H9 (cell line): ENCODE data around the gene PALD1. TPM values are rescaled to one million over a fixed set of nuclear protein-coding genes. Genes with fewer than 3 reads are reported as not detected.

Source experiments
- DNase-seq: peaks from one replicate; pipeline ENCODE4 v3.0.0-alpha.2; 2017
- H2AFZ ChIP-seq: one replicate; pipeline ENCODE4 v1.6.1; 2013; ENCODE audit warnings: mild to moderate bottlenecking, low read length, control low read depth, moderate library complexity
- H2AK5ac ChIP-seq: 2 replicates; pipeline ENCODE4 v1.6.1; 2013; ENCODE audit warnings: low read length, control low read depth, mixed read lengths; ENCODE audit not compliant: insufficient read length
- H2BK120ac ChIP-seq: one replicate; pipeline ENCODE4 v1.6.1; 2013; ENCODE audit warnings: low read depth, mild to moderate bottlenecking, low read length, control low read depth, inconsistent platforms; ENCODE audit not compliant: poor library complexity, severe bottlenecking
- H2BK12ac ChIP-seq: 2 replicates; pipeline ENCODE4 v1.6.1; 2013; ENCODE audit warnings: low read length, control low read depth, mixed read lengths, low read depth; ENCODE audit not compliant: insufficient read length
- H2BK15ac ChIP-seq: 2 replicates; pipeline ENCODE4 v1.6.1; 2013; ENCODE audit warnings: low read depth, low read length, control low read depth
- H2BK20ac ChIP-seq: one replicate; pipeline ENCODE4 v1.6.1; 2013; ENCODE audit warnings: low read depth, mild to moderate bottlenecking, low read length, control low read depth, inconsistent platforms; ENCODE audit not compliant: poor library complexity, severe bottlenecking
- H2BK5ac ChIP-seq: 2 replicates; pipeline ENCODE4 v1.6.1; 2013; ENCODE audit warnings: low read length, control low read depth, mixed read lengths; ENCODE audit not compliant: insufficient read length
- H3K14ac ChIP-seq: 2 replicates; pipeline ENCODE4 v1.6.1; 2013; ENCODE audit warnings: low read length, control low read depth; ENCODE audit not compliant: insufficient read depth
- H3K18ac ChIP-seq: 2 replicates; pipeline ENCODE4 v1.6.1; 2013; ENCODE audit warnings: low read depth, mild to moderate bottlenecking, mixed read lengths, low read length, control low read depth; ENCODE audit not compliant: insufficient read length
- H3K23ac ChIP-seq: 2 replicates; pipeline ENCODE4 v1.6.1; 2013; ENCODE audit warnings: low read length, control low read depth, mixed read lengths, low read depth; ENCODE audit not compliant: insufficient read length
- H3K23me2 ChIP-seq: 2 replicates; pipeline ENCODE4 v1.6.1; 2013; ENCODE audit warnings: low read depth, mild to moderate bottlenecking, mixed read lengths, low read length, control low read depth; ENCODE audit not compliant: insufficient read length, poor library complexity, severe bottlenecking
- H3K27ac ChIP-seq: 2 replicates; pipeline ENCODE4 v1.5.1; 2013; ENCODE audit warnings: low read length, control low read depth, mixed read lengths, low read depth; ENCODE audit not compliant: insufficient read length
- H3K27me3 ChIP-seq: 2 replicates; pipeline ENCODE4 v1.6.1; 2013; ENCODE audit warnings: low read length, control low read depth, inconsistent platforms; ENCODE audit not compliant: insufficient read depth
- H3K4ac ChIP-seq: 2 replicates; pipeline ENCODE4 v1.6.1; 2013; ENCODE audit warnings: low read depth, mild to moderate bottlenecking, control low read depth, inconsistent platforms, low read length, moderate library complexity
- H3K4me1 ChIP-seq: 2 replicates; pipeline ENCODE4 v1.6.1; 2013; ENCODE audit warnings: low read length, control low read depth, inconsistent platforms; ENCODE audit not compliant: insufficient read depth
- H3K4me2 ChIP-seq: 2 replicates; pipeline ENCODE4 v1.6.1; 2013; ENCODE audit warnings: low read length, control low read depth, mixed read lengths; ENCODE audit not compliant: insufficient read length, insufficient read depth
- H3K56ac ChIP-seq: 2 replicates; pipeline ENCODE4 v1.6.1; 2013; ENCODE audit warnings: low read depth, mild to moderate bottlenecking, mixed read lengths, low read length, control low read depth; ENCODE audit not compliant: insufficient read length
- H3K79me1 ChIP-seq: 2 replicates; pipeline ENCODE4 v1.6.1; 2013; ENCODE audit warnings: low read depth, mild to moderate bottlenecking, moderate library complexity, low read length, control low read depth, inconsistent platforms; ENCODE audit not compliant: insufficient read depth, poor library complexity, severe bottlenecking
- H3K79me2 ChIP-seq: 2 replicates; pipeline ENCODE4 v1.6.1; 2013; ENCODE audit warnings: low read length, control low read depth, inconsistent platforms; ENCODE audit not compliant: insufficient read depth
- H3K9ac ChIP-seq: 2 replicates; pipeline ENCODE4 v1.6.1; 2013; ENCODE audit warnings: low read length, control low read depth, mixed read lengths; ENCODE audit not compliant: insufficient read length; ENCODE audit errors: extremely low read depth
- H3K9me3 ChIP-seq: one replicate; pipeline ENCODE4 v1.6.1; 2013; ENCODE audit warnings: low read depth, low read length, inconsistent platforms; ENCODE audit not compliant: control insufficient read depth
- H3T11ph ChIP-seq: one replicate; pipeline ENCODE4 v1.6.1; 2013; ENCODE audit warnings: mild to moderate bottlenecking, low read length, control low read depth, inconsistent platforms
- H4K20me1 ChIP-seq: one replicate; pipeline ENCODE4 v1.6.1; 2013; ENCODE audit not compliant: control insufficient read depth, insufficient read length, insufficient read depth
- H4K5ac ChIP-seq: 2 replicates; pipeline ENCODE4 v1.6.1; 2013; ENCODE audit warnings: low read depth, mild to moderate bottlenecking, mixed read lengths, low read length, control low read depth; ENCODE audit not compliant: insufficient read length
- H4K8ac ChIP-seq: replicated peaks from 2 replicates; pipeline ENCODE4 v1.6.1; 2013; ENCODE audit warnings: low read length, control low read depth, mixed read lengths, low read depth; ENCODE audit not compliant: insufficient read length
- H4K91ac ChIP-seq: 2 replicates; pipeline ENCODE4 v1.6.1; 2013; ENCODE audit warnings: low read depth, mild to moderate bottlenecking, moderate library complexity, mixed read lengths, low read length, control low read depth; ENCODE audit not compliant: insufficient read length
- H3K27ac Mint-ChIP-seq, 3 experiments: 2 replicates in 2 of 3; 3 replicates in 1 of 3; pipeline ENCODE4 v1.8.0; 2020 to 2021; ENCODE audit warnings: mixed read lengths in 3 of 3, mild to moderate bottlenecking in 1 of 3, moderate library complexity in 1 of 3
- H3K27me3 Mint-ChIP-seq: 2 replicates; pipeline ENCODE4 v1.8.0; 2021; ENCODE audit warnings: low read depth, mild to moderate bottlenecking, moderate library complexity, mixed read lengths
- H3K36me3 Mint-ChIP-seq, 3 experiments: 2 replicates in 2 of 3; 3 replicates in 1 of 3; pipeline ENCODE4 v1.8.0; 2020 to 2021; ENCODE audit warnings: low read depth in 3 of 3, mixed read lengths in 3 of 3; ENCODE audit not compliant: insufficient read depth in 1 of 3
- H3K4me1 Mint-ChIP-seq, 2 experiments: 2 replicates each; pipeline ENCODE4 v1.8.0; 2020; ENCODE audit warnings: mixed read lengths in 2 of 2
- H3K4me3 Mint-ChIP-seq, 2 experiments: 2 replicates in 1 of 2; 3 replicates in 1 of 2; pipeline ENCODE4 v1.8.0; 2020 to 2021; ENCODE audit warnings: mild to moderate bottlenecking in 2 of 2, mixed read lengths in 2 of 2, moderate library complexity in 1 of 2
- H3K9me3 Mint-ChIP-seq, 2 experiments: 2 replicates in 1 of 2; 3 replicates in 1 of 2; pipeline ENCODE4 v1.8.0; 2020; ENCODE audit warnings: mild to moderate bottlenecking in 2 of 2, mixed read lengths in 2 of 2, moderate library complexity in 1 of 2
- WGBS: extraction: QIAGEN DNeasy Blood & Tissue Kit; methylation state at CpG from one replicate; pipeline ENCODE4 v1.1.7; 2013; ENCODE audit warnings: missing lambda C conversion rate, low lambda C conversion rate, mixed read lengths; ENCODE audit not compliant: insufficient read length; ENCODE audit errors: extremely low coverage; 5-methylcytosine and 5-hydroxymethylcytosine counted together
- total RNA-seq: library from RNA; stranded (reverse); gene quantifications from 2 replicates; pipeline ENCODE4 v1.2.1, GENCODE V29; 2021
- TF ChIP-seq, protein P1 (sequence below): fragments of 200-600 bp; sonication (generic); conservative IDR thresholded peaks from 3 replicates; pipeline ENCODE4 v1.8.0; 2021; ENCODE audit warnings: antibody characterized with exemption, mild to moderate bottlenecking

PALD1 gene
- total RNA-seq, 1 experiment from 2014 or later, result 21.1 TPM

DNA sequence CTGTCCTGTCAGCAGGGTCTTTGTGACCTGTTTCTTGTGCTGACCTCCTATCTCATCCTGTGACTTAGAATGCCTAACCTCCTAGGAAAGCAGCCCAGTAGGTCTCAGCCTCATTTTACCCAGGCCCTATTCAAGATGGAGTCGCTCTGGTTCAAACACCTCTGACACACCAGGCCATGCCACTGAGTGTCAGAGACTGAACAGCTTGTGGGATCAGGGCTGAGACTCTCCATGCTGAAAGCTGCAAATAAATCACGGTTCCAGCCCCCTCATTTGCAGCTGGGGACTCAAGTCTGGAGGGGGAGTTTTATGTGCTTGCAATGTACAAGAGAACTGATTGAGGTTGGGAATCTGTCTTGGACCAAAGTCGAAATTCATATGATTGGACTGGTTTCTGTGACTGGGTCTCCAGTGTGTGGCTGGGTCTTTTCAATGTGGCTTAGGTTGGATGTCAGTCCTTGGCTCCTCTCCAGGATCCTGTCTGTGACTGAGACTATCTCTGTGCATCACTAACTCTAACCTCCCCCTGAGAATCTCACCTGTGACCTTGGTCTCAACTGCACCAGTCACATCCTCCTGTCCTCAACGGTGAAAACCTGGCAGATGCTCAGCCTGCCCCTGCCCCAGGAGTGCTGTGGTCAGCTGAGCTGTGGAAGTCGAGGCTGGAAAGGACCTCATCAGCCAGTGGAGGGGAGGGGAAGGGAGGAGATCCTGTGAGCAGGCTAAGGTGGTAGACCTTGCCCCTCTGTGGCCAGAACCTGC, 112.3 kb downstream of the PALD1 start:
- TF ChIP-seq, protein P1, sequence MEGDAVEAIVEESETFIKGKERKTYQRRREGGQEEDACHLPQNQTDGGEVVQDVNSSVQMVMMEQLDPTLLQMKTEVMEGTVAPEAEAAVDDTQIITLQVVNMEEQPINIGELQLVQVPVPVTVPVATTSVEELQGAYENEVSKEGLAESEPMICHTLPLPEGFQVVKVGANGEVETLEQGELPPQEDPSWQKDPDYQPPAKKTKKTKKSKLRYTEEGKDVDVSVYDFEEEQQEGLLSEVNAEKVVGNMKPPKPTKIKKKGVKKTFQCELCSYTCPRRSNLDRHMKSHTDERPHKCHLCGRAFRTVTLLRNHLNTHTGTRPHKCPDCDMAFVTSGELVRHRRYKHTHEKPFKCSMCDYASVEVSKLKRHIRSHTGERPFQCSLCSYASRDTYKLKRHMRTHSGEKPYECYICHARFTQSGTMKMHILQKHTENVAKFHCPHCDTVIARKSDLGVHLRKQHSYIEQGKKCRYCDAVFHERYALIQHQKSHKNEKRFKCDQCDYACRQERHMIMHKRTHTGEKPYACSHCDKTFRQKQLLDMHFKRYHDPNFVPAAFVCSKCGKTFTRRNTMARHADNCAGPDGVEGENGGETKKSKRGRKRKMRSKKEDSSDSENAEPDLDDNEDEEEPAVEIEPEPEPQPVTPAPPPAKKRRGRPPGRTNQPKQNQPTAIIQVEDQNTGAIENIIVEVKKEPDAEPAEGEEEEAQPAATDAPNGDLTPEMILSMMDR, result no peak
- Histone ChIP-seq H3K79me2 (no peaks in the 10 kb centered on the region), H3K4ac (no peak overlapping the region), H3K56ac (no peak overlapping the region), H2AFZ (no peak overlapping the region), H3K9me3 (no peaks in the 10 kb centered on the region), H4K5ac (no peak overlapping the region), H3K4me1 (0 out of 2 replicates have a peak, but pooled peaks cover 4% of the 10 kb centered on the region), H3K23ac (no peak overlapping the region), H3K27me3 (no peaks in the 10 kb centered on the region), H3K9ac (no peak overlapping the region), H4K8ac (peak overlapping the region; percentile 12), H3K79me1 (no peaks in the 10 kb centered on the region), H3K27ac (no peak overlapping the region), H2BK120ac (no peak overlapping the region), H3T11ph (no peak overlapping the region), H4K91ac (no peak overlapping the region), H3K14ac (no peak overlapping the region; the same call in 1 of the 2 replicates), H3K23me2 (no peaks in the 10 kb centered on the region), H2BK20ac (no peak overlapping the region), H4K20me1 (no peaks in the 10 kb centered on the region), H2BK15ac (no peak overlapping the region), H3K4me2 (no peak overlapping the region), H2BK5ac (no peak overlapping the region), H2AK5ac (no peak overlapping the region), H3K18ac (no peak overlapping the region), H2BK12ac (no peak overlapping the region)
- Mint-ChIP-seq H3K36me3 (no peaks in the 10 kb centered on the region), H3K9me3 (no peaks in the 10 kb centered on the region), H3K27me3 (peaks cover 3% of the 10 kb centered on the region; the same call in 1 of the 2 replicates), H3K27ac (no peak overlapping the region), H3K4me1 (peaks cover 13 to 21% of the 10 kb centered on the region in 2 experiments), H3K4me3 (no peak overlapping the region)
- DNase-seq, result no peak
- WGBS, result no CpG with 5 or more reads among the region's 5 CpGs
